Skin of body (tissue), 2 donors: ENCODE results near the gene KCNMA1. TPM values are rescaled to one million over a fixed set of nuclear protein-coding genes. Genes with fewer than 3 reads are reported as not detected.

Source experiments
- DNase-seq: peaks from one replicate; lab custom pipeline; 2025; lab: John Stamatoyannopoulos, UW
- total RNA-seq: library from RNA; depleted of rRNA; stranded (reverse); fragments of >200 nt; gene quantifications from one replicate; pipeline ENCODE4 v1.2.3, GENCODE V29; 2014

The KCNMA1 gene
- total RNA-seq, 1 donor from 2014 or later, result 11.7 TPM

GRCh38 chr10:77191324-77192049, 446.1 kb downstream of the KCNMA1 start:
- DNase-seq, result no peak

GRCh38 chr10:77190291-77190690, 447.3 kb downstream of the KCNMA1 start:
- no peak for DNase-seq

- DNase-seq, result no peak
These were observed 448.1 kb downstream of the KCNMA1 start for GRCh38 chr10:77189520-77189919.

GRCh38 chr10:77189075-77189474, 448.5 kb downstream of the KCNMA1 start:
- no peak for DNase-seq

GRCh38 chr10:77188521-77188920, 449.1 kb downstream of the KCNMA1 start:
- DNase-seq, result no peak

GRCh38 chr10:77188000-77188395, 449.6 kb downstream of the KCNMA1 start:
- DNase-seq, result no peak

- no peak for DNase-seq
These were observed 450.1 kb downstream of the KCNMA1 start for GRCh38 chr10:77187376-77187999.

GRCh38 chr10:77186936-77187335, 450.7 kb downstream of the KCNMA1 start:
- DNase-seq, result no peak

- no peak for DNase-seq
These were observed 451.9 kb downstream of the KCNMA1 start for GRCh38 chr10:77185696-77186095.

- DNase-seq, result no peak
These were observed 454.8 kb downstream of the KCNMA1 start for GRCh38 chr10:77182803-77183202.

GRCh38 chr10:77180794-77181193, 456.8 kb downstream of the KCNMA1 start:
- no peak for DNase-seq

GRCh38 chr10:77180104-77180503, 457.5 kb downstream of the KCNMA1 start:
- no peak for DNase-seq

GRCh38 chr10:77179015-77179695, 458.5 kb downstream of the KCNMA1 start:
- DNase-seq, result peak; percentile 31

- DNase-seq, result no peak
These were observed 460.0 kb downstream of the KCNMA1 start for GRCh38 chr10:77177589-77177988.

- no peak for DNase-seq
These were observed 460.4 kb downstream of the KCNMA1 start for GRCh38 chr10:77177161-77177560.

- DNase-seq, result no peak
These were observed 461.4 kb downstream of the KCNMA1 start for GRCh38 chr10:77176232-77176631.

GRCh38 chr10:77175631-77176222, 461.9 kb downstream of the KCNMA1 start:
- DNase-seq, result no peak

- DNase-seq, result peak; percentile 68
These were observed 463.8 kb downstream of the KCNMA1 start for GRCh38 chr10:77173615-77174461.

GRCh38 chr10:77172086-77172485, 465.5 kb downstream of the KCNMA1 start:
- DNase-seq, result no peak

- DNase-seq, result no peak
These were observed 468.7 kb downstream of the KCNMA1 start for GRCh38 chr10:77168861-77169260.

- DNase-seq, result no peak
These were observed 469.4 kb downstream of the KCNMA1 start for GRCh38 chr10:77168161-77168560.
